ENCODE data around the gene NOTCH2. TPM values are rescaled to one million over a fixed set of nuclear protein-coding genes. Genes with fewer than 3 reads are reported as not detected.

NOTCH2 gene
- polyA plus RNA-seq, 3 donors: 47.3 to 108 (median 86.6) TPM

DNA sequence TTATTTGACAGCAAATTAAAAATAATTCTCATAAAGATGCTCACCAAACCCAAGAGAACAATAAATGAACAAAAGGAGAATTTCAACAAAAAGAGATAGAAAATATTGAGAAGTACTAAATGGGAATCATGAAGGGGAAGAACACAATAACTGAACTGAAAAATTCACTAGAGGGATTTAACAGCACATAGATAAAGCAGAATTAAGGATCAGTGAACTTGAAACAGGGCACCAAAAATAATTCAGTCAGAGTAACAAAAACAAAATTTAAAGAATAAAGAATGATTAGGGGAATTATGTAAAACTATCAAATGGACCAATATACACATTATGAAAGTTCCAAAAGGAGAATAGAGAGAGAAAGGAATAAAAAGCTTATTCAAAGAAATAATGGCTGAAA, 181.0 kb downstream of the NOTCH2 start:
- H2AFZ ChIP-seq (ENCODE audit: insufficient read depth, low read depth, low read length, poor library complexity, severe bottlenecking): no peak overlapping the region

GRCh38 chr1:119887427-119887826, 182.0 kb downstream of the NOTCH2 start:
- Histone ChIP-seq H3K4me2 (replicated peaks; ENCODE audit: extremely low read depth, low read length, poor library complexity, severe bottlenecking) (no peak overlapping the region), H3K4me1 (ENCODE audit: control insufficient read depth in 1 of 2, insufficient read depth in 2 of 2, low read length in 2 of 2) (peaks cover 32 to 35% of the 10 kb centered on the region in 2 donors), H3K9ac (ENCODE audit: insufficient read depth, low read length, poor library complexity, severe bottlenecking) (no peak overlapping the region), H3K4me3 (replicated peaks in 1 of 3; ENCODE audit: low read depth in 2 of 3, low read length in 3 of 3) (no peak overlapping the region), H4K20me1 (ENCODE audit: insufficient read depth, low read length) (no peaks in the 10 kb centered on the region), H3K79me2 (ENCODE audit: insufficient read depth, low read length) (no peaks in the 10 kb centered on the region), H2AFZ (ENCODE audit: insufficient read depth, low read depth, low read length, poor library complexity, severe bottlenecking) (no peak overlapping the region), H3K27ac (ENCODE audit: low read depth in 1 of 2, low read length in 2 of 2) (no peak overlapping the region), H3K27me3 (ENCODE audit: control insufficient read depth in 2 of 2, insufficient read depth in 2 of 2, low read length in 2 of 2) (no peaks in the 10 kb centered on the region), H3K36me3 (replicated peaks in 1 of 2; ENCODE audit: control insufficient read depth in 1 of 2, insufficient read depth in 2 of 2, low read length in 2 of 2) (no peaks in the 10 kb centered on the region), H3K9me3 (replicated peaks in 1 of 2; ENCODE audit: control insufficient read depth in 1 of 2, insufficient read depth in 1 of 2, low read length in 2 of 2) (peaks cover 5 to 16% of the 10 kb centered on the region in 2 donors)
- Mint-ChIP-seq H3K36me3 (peaks cover 4 to 6% of the 10 kb centered on the region in 2 donors), H3K9me3 (peaks cover 9 to 19% (median 15%) of the 10 kb centered on the region in 7 donors), H3K4me3 (no peak overlapping the region), H3K4me1 (peaks cover 5% of the 10 kb centered on the region), H3K27ac (no peak overlapping the region), H3K27me3 (ENCODE audit: low read depth in 3 of 3) (peaks cover 0 to 5% (median 2%) of the 10 kb centered on the region in 3 donors)
- intact Hi-C loops (cut with micrococcal nuclease): no loop called here
- no peak for DNase-seq
- TF ChIP-seq, protein P1, sequence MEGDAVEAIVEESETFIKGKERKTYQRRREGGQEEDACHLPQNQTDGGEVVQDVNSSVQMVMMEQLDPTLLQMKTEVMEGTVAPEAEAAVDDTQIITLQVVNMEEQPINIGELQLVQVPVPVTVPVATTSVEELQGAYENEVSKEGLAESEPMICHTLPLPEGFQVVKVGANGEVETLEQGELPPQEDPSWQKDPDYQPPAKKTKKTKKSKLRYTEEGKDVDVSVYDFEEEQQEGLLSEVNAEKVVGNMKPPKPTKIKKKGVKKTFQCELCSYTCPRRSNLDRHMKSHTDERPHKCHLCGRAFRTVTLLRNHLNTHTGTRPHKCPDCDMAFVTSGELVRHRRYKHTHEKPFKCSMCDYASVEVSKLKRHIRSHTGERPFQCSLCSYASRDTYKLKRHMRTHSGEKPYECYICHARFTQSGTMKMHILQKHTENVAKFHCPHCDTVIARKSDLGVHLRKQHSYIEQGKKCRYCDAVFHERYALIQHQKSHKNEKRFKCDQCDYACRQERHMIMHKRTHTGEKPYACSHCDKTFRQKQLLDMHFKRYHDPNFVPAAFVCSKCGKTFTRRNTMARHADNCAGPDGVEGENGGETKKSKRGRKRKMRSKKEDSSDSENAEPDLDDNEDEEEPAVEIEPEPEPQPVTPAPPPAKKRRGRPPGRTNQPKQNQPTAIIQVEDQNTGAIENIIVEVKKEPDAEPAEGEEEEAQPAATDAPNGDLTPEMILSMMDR (IDR thresholded peaks at IDR 0.05): no peak

More for the DNA sequence above, 181.0 kb downstream of the NOTCH2 start:
- Histone ChIP-seq H3K4me3 (replicated peaks in 1 of 3; ENCODE audit: low read depth in 2 of 3, low read length in 3 of 3) (no peak overlapping the region), H3K9me3 (replicated peaks in 1 of 2; ENCODE audit: control insufficient read depth in 1 of 2, insufficient read depth in 1 of 2, low read length in 2 of 2) (peaks cover 5 to 16% of the 10 kb centered on the region in 2 donors), H3K4me1 (ENCODE audit: control insufficient read depth in 1 of 2, insufficient read depth in 2 of 2, low read length in 2 of 2) (peaks cover 21 to 24% of the 10 kb centered on the region in 2 donors), H3K27me3 (ENCODE audit: control insufficient read depth in 2 of 2, insufficient read depth in 2 of 2, low read length in 2 of 2) (no peaks in the 10 kb centered on the region), H3K4me2 (replicated peaks; ENCODE audit: extremely low read depth, low read length, poor library complexity, severe bottlenecking) (no peak overlapping the region), H4K20me1 (ENCODE audit: insufficient read depth, low read length) (no peaks in the 10 kb centered on the region), H3K27ac (ENCODE audit: low read depth in 1 of 2, low read length in 2 of 2) (no peak overlapping the region), H3K79me2 (ENCODE audit: insufficient read depth, low read length) (no peaks in the 10 kb centered on the region), H3K36me3 (replicated peaks in 1 of 2; ENCODE audit: control insufficient read depth in 1 of 2, insufficient read depth in 2 of 2, low read length in 2 of 2) (no peaks in the 10 kb centered on the region), H3K9ac (ENCODE audit: insufficient read depth, low read length, poor library complexity, severe bottlenecking) (no peak overlapping the region)
- DNase-seq: no peak
- Mint-ChIP-seq H3K27me3 (ENCODE audit: low read depth in 3 of 3) (peaks cover 0 to 5% (median 4%) of the 10 kb centered on the region in 3 donors), H3K36me3 (peaks cover 4 to 6% of the 10 kb centered on the region in 2 donors), H3K4me1 (peaks cover 5% of the 10 kb centered on the region), H3K9me3 (peaks cover 9 to 19% (median 15%) of the 10 kb centered on the region in 7 donors), H3K27ac (no peak overlapping the region), H3K4me3 (no peak overlapping the region)
- TF ChIP-seq, protein P1 (IDR thresholded peaks at IDR 0.05): no peak
- intact Hi-C loops (cut with micrococcal nuclease): no loop called here
